GM18498 (cell line): ENCODE results near the gene TNFAIP8.

ENCODE experiments used
- ATAC-seq: cut with Tn5 transposase; IDR thresholded peaks from one replicate; pipeline ENCODE4 v1.9.1; 2021; ENCODE audit warnings: mild to moderate bottlenecking, moderate library complexity; ENCODE audit not compliant: unreplicated experiment

The TNFAIP8 gene

DNA sequence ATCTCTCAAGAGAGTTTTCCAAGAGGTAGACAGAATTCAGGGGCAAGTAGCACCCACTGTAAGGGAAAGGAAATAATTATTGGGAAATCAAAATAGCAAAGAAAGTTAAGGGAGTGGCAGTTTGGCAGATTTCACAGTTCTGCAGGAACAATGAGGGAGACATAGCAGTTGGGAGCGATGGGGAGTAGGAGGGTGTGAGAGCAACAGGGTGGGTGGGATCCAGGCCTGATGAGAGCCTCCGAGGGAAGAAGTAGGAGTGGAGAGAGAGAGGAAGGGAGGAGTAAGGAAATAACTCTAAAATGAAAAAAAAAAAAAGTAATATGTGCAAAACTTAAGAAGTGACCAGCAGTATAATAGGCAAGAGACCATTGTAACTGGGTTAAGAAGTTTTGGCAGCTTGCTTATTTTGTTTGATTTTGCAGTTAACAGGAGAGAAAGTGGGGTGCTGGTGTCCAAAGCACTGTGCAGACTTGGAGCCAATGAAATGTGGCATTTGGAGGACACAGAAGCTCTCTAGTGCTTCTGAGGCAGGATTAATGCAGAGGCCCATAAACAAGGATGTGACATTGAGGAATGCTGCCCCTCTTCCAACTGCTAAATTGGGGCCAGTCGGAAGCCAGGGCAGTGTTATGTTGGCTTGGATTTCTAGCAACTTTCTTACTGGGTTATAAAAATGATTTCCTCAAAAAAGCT is 10.2 kb downstream of the TNFAIP8 start:
- no peak for ATAC-seq

DNA sequence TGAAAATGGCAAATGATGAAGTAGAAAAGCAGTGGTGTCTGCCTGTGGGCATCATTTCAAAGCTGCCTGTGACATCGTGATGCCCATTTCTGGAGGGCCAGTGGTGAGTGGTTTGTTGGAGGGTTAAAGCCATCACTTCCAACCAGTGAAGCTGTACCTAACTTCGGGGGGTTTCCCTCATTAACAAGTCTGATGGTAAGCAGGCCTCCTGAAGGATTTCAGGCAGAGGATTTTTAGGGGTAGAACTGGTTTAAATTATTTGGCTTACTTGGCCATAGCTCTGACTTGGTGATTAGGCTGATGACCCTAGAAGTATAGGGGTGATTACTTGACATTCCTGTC is 10.7 kb downstream of the TNFAIP8 start:
- peak; percentile 17 for ATAC-seq

DNA sequence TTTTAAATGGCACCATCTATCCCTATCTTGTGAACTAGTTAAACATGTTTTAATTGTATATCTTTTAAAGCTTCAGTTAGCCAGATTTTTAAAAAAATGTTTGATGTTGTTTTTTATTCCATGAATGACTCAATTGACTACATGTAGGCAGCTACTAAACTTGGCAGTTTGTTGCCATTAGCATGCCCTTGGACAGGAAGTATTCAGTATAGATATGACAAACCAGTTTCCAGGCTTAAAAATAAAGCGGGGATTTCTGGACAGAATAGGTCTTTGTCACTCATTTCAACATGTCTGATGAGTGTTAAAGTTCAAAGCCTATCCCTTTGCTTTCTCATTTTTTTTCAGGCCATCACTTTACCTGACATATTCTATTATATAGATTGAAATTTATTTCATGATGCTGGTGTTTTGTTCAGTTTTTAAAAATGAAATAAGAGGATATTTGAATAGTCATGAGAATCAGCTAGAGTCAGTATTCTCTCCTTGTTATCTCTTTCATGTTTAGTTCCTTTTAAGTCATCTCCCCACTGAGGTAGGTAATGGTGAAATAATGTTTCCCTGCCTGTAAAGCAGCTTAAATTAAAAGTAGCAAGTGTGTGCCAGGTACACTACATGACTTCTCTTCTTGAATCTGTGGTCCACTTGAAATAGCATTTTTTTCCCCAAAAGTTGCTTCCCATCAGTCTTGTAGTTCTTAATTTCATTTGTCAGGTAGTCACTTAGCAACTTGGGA is 11.9 kb downstream of the TNFAIP8 start:
- ATAC-seq = peak; percentile 66

DNA sequence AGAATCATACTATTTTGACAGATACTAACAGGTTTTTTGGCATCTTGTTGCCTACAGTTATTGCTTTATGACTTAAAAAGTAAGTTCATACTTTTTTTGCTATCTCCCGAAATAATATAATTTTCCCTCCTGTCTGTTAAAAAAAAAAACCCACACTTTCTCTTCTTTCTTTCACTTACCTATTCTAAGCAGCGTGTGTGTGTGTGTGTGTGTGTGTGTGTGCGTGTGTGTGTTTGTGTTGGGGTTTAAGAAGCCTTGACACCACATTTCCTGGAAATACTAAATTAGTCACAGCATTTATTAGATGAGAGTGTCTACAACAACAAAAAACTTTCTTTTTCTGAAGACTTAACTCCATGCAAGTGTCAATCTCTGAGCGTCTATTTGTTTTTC is 12.4 kb downstream of the TNFAIP8 start:
- no peak for ATAC-seq

DNA sequence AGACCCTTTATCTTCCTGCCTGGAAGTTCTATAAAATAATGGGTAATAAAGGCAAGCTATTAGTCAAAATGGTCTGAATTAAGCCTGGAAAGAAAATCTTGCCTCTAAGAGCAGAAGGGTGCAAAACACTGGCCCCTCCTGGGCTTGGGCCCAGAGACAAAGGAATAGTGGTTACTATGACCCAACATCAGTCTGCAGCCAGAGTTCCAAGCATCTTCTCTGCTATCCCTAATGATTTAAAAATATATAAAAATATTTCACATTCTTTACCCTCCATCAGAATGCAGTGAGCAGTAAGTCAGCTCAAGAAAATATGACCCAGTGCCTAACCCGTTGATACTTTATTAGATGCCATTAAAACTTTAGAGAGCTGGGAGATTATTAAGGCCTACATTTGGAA is 14.7 kb downstream of the TNFAIP8 start:
- no peak for ATAC-seq

DNA sequence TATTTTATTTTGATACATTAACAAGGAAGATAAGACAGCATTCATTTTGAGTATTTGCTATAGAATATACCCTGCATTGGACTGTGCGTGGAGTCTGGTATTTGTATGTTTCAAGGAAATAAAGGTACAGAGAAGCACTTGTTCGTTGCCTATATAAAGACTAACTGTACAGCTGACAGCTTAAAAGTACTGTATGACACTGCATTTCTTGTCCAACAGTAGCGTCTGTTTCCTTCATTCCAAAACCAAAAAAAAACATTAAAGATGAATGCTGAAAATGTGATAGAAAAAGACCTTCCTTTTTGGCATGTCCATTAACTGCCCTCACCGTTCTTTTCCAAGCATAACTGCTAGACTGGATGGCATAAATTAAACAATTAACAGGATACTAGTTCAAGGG is 15.3 kb downstream of the TNFAIP8 start:
- ATAC-seq = no peak

DNA sequence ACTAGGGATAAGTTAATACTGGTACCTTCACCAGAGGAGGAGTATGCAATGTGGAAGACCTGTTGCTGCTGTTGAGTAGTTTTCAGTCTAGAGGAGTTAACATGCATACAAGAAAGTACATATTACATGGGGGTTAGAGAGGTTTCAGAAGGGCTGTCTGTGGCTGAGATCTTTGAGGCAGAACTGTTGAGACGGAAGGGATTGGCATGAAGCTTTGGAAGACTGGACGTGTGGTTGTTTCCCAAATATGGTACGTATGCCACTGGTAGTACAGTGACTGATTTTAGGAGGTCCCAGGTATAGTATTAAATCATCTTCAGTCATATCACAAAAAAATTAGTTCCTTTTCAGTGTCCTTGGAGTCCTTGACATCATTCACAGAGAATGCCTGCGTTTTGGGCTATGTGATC is 17.6 kb downstream of the TNFAIP8 start:
- ATAC-seq = peak; percentile 67

DNA sequence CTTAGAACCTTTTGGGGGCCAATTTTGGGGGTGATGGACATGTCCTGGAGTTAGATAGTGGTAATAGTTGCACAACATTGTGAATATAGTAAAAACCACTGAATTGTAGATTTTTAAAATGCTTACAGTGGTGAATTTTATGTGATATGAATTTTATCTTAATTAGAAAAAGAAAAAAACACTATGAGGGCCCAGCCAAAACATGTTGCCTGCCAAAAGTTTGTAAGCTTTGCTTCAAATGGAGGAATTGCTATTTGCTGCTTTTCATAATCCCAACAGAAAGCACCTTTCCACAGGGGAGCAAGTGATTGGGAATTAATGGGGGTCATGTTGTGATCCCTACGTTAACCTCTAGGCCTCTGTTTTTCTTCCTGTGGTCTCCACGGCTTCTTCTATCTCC is 19.1 kb downstream of the TNFAIP8 start:
- ATAC-seq = no peak

DNA sequence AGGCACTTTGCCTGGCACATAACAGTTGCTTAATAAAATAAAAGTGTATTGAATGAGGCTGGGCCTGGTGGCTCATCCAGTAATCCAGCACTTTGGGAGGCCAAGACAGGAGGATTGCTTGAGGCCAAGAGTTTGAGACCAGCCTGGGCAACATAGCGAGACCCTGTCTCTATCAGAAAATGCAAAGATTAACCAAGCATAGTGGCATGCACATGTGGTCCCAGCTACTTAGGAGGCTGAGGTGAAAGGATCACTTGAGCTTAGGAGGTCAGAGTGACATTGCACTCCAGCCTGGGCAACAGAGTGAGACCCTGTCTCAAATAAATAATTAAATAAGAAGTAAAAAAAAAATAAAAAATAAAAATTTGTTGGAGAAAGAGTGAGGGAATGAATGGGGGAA is 21.2 kb downstream of the TNFAIP8 start:
- no peak for ATAC-seq

DNA sequence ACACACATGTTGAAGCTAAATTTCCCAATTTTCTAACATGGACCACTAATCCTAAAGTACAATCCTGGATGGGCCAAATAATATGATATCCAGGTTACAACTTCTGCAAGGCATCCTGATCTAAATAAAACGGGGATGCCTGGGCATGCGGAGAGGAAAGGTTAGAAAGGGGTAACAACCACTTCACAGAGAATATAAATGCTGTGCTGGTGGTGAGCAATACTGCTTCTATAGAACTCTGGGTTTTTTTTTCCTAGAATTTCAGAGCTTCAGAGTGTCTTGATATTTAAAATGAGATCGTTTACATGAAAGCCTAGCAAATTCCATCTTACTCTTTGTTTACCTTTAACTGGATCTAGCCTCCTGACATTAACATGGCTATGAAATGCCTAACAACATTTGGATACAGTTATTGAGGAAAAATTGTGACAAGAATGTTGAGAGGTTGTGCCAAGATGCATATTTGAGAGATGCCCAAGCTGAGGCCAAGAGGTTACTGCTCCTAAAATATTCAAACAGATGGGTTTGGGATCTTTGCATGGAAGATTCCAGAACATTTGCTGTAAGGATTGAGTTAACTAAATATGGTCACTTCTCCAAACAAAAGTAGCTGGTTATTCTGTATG is 22.4 kb downstream of the TNFAIP8 start:
- ATAC-seq = no peak

DNA sequence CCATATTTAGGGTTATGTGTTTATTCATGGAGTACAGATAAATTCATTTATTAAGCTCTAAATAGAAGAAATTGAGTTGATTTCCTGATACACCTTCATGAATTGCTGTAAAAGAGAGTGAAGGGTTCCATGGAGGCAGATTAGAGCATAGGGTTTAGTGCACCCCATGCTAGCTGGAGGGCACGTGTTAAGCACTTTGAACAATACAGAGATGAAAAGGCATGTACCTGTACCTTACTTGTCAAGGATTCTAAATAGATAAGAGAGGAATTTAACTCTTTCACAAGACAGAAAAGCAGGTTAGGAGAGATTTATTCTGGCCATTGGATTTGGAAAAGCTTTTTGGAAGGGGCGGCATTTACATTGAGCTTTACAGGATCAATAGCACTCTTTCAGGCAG is 23.3 kb downstream of the TNFAIP8 start:
- ATAC-seq = no peak

DNA sequence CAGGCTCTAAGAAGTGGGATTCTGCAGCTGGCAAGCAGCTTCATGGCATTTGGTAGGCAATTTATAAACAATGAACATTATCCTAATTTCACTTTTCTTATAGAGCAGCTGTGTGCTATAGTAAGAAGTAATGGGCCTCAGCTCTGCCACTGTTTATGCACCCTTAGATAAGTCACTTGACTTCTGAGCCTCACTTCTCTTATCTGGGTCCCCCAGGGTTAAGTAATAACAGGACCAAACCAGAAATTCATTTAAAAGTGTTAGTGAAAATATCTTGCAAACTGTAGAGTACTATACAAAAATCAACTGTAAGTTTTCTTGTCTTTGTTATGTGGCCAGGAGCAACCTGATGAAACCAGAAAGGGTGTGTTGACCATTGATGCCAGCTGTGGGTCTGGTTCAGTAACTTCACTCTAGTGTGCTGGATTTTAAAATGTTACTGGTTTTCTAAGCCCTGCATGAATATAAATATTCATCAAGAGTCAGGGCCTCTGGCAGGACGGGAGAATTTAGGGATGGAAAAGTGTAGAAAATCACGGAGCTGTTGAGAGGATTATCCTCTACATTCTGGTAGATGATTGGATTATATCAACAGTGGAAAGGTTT is 24.2 kb downstream of the TNFAIP8 start:
- peak; percentile 42 for ATAC-seq

DNA sequence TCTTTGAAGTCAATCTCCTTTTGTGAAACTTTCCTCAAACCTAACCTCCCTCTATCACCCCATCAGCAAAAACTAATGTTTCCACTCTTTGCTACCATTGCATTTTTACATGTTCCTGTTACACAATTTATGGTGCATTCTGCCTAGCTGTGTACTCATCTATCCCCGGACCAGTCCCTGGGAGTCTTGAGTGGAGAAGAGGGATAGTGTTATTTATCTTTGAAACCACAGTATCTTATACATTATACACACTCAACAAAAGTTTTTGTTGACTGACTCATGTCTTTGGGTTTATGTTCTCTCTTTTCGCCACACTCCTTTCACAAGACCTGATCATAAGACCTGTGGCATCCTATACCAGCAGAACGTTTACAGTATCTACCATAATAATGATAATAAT is 26.4 kb downstream of the TNFAIP8 start:
- no peak for ATAC-seq

DNA sequence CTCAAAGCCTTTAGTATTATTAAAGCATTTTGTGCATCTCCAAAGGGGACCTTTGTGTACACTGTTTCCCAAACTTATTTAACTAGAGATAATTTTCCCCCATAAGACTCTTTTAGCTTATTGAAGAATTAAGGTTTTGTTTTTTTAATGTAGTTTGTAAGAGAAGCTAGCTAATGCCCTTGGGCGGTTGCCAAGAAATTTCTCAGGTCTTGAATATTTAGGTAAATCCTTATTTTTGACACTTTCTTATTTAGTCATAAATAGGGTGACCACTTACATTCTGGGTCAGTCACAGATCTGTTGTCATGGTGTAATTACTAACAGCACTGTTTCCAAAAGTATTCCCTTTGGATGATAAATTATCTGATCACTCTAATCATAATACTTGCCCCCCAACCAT is 27.2 kb downstream of the TNFAIP8 start:
- no peak for ATAC-seq

DNA sequence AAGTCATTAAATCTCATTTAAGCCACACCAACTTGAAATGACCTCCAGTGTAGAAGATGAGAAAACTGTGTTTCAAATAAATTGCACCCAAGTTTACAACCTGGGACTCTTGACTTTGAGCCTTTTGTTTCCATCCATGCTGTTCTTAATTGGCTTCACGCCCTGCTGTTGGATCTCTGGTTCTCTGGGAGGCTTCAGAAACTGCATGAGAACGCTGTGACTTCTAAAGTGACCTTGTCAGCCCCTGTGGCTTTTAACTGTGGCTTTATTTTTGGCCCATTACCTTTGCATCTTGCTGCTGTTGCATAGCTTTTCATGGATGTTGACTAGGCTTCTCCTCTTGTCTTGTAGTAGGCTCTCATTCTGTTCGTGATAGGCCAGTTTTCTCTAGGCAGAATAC is 29.3 kb downstream of the TNFAIP8 start:
- peak; percentile 48 for ATAC-seq

DNA sequence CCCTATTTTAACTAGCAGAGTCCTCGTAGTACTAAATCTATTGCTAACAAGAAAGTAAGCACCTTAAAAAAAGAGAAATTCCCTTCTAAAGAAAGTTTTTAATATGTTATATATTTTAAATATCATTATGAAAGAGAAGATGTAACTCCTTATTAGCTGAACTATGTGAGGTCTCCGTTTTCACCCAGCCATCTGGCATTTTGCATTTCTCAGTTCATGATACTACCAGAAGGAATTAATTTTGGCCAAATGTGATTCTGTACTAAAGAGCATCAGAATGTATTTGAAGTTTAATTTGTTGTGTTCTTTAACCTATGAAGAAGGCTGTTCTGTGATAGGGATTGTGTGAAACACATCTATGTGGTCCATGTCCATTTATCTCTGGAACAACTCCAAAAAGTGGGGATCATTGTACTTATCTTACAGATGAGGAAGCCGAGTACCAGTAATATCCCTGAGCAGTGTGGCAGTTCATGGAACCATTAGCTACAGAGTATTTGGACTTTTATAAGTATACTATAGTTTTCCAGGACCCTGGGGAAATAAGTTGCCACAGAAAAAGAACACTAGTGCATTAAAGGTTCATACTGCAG is 29.8 kb downstream of the TNFAIP8 start:
- peak; percentile 44 for ATAC-seq

DNA sequence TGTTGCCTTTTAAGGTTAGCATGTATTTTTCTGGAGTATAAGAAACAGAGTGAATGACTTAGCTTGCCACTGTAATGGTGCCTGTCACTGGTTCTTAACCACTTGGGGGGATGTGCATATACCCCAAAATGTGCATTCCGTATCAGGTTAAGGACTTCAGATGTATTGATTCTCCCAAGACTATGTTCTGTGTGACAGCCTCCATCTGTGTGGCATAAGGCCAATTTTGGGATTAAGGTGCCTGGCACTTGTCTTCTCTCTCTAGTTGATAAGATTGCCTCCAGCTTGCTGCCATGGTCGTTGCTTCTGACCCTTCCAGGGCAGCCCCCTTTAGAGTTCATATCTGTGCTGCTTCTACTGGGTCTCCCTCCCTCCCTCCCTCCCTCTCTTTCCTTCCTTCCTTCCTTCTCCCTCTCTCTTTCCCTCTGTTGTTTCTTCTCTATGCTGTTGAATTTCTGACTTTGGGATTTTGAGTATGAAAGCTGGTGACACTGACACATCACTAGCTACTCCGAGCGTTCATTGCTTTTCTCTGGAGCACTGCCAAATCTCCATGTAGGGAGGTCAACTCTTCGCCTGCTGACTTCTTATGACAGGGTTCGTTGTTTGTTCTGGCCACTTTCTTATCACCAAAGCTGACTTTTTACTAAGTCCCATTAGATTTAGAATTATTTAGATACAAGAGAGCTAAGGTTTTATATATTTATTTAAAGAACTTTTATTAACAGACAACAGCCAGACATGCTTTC is 31.0 kb downstream of the TNFAIP8 start:
- ATAC-seq = no peak

DNA sequence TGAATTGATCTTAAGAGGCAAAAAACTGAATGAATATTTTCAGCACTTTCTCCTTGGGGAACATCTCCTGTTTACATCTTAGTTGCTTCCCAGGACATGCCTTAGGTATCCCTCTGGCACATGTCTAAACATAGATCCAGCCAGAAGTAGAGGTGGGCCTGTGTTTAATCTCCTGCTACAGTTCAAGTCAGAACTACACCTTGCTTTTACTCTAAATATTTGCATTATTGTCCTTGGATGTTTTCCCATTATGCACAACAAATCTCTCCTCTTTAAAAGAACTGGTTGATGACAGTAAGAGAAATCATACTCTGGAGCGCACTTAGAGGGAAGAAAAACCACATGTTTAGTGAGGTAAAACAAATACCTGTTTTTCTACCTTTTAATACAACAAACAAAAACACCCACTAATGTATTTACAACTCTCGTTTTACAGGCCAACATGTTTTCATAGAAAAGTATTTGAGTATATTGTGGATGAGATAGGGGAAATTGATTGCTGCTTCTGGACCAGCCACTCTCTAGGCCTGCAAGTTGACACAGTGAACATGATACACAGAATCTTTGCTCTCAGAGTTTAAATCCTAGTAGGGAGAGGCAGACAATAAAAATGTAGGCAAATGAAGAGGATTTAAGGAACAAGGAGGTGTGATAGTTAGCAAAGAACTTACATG is 32.3 kb downstream of the TNFAIP8 start:
- no peak for ATAC-seq

DNA sequence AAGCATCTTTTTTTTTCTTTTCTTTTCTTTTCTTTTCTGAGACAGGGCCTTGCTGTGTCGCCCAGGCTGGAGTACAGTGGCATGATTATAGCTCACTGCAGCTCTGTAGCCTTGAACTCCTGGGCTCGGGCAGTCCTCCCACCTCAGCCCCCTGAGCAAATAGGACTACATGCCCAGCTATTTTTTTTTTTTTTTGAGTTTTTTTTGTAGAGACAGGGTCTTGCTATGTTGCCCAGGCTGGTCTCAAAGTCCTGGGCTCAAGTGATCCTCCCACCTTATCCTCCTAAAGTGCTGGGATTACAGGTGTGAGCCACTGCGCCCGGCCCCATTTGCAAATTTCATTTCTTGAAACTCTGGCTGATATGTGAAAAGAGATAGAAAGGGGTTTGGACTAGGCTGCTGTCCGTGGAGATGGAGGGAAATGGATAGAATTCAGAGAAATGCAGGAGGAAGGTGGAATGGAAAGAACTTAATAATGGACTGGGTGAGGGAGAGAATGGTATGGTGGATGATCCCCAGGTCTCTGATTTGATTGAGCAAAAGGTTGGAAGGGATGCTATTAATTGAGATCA is 32.9 kb downstream of the TNFAIP8 start:
- ATAC-seq = no peak
